ENCODE results near the gene SCFD2.

DNA sequence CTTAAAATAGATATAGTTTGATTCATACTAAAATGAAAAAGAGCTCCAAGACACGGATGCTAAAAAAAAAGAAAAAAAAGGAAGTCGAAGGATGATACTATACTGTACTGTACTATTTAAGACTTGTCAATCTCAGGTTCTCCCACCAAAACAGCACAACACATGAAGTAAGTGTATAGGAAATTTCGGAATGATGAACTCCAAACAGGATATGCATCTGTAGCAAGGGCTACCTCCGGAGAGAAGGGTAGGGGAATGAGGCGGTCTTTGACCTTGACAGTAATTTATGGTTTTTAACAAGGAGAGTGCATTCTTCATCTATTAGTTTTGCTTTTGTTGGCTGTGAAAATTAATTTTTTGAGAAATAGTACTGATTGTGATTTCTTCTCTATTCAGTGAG, 11.0 kb upstream of the SCFD2 start:
- TF ChIP-seq GABPB1 (CRISPR knock-in tag; IDR thresholded peaks at IDR 0.05) (no peak), SP1 (CRISPR knock-in tag; conservative IDR thresholded peaks at IDR 0.05) (no peak), ZNF416 (CRISPR knock-in tag; IDR thresholded peaks at IDR 0.05) (no peak), SMAD3 (CRISPR knock-in tag; IDR thresholded peaks at IDR 0.05; ENCODE audit: borderline replicate concordance) (no peak), CREM (CRISPR knock-in tag; IDR thresholded peaks at IDR 0.05) (no peak), NR2C2 (CRISPR knock-in tag; IDR thresholded peaks at IDR 0.05) (no peak), PRRX2 (CRISPR knock-in tag; IDR thresholded peaks at IDR 0.05) (no peak)
- TF ChIP-seq, protein P1, sequence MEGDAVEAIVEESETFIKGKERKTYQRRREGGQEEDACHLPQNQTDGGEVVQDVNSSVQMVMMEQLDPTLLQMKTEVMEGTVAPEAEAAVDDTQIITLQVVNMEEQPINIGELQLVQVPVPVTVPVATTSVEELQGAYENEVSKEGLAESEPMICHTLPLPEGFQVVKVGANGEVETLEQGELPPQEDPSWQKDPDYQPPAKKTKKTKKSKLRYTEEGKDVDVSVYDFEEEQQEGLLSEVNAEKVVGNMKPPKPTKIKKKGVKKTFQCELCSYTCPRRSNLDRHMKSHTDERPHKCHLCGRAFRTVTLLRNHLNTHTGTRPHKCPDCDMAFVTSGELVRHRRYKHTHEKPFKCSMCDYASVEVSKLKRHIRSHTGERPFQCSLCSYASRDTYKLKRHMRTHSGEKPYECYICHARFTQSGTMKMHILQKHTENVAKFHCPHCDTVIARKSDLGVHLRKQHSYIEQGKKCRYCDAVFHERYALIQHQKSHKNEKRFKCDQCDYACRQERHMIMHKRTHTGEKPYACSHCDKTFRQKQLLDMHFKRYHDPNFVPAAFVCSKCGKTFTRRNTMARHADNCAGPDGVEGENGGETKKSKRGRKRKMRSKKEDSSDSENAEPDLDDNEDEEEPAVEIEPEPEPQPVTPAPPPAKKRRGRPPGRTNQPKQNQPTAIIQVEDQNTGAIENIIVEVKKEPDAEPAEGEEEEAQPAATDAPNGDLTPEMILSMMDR (IDR thresholded peaks at IDR 0.05), result no peak
- TF ChIP-seq, protein P2, sequence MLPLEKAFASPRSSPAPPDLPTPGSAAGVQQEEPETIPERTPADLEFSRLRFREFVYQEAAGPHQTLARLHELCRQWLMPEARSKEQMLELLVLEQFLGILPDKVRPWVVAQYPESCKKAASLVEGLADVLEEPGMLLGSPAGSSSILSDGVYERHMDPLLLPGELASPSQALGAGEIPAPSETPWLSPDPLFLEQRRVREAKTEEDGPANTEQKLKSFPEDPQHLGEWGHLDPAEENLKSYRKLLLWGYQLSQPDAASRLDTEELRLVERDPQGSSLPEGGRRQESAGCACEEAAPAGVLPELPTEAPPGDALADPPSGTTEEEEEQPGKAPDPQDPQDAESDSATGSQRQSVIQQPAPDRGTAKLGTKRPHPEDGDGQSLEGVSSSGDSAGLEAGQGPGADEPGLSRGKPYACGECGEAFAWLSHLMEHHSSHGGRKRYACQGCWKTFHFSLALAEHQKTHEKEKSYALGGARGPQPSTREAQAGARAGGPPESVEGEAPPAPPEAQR (CRISPR knock-in tag; IDR thresholded peaks at IDR 0.05), result no peak
- TF ChIP-seq, protein P3, sequence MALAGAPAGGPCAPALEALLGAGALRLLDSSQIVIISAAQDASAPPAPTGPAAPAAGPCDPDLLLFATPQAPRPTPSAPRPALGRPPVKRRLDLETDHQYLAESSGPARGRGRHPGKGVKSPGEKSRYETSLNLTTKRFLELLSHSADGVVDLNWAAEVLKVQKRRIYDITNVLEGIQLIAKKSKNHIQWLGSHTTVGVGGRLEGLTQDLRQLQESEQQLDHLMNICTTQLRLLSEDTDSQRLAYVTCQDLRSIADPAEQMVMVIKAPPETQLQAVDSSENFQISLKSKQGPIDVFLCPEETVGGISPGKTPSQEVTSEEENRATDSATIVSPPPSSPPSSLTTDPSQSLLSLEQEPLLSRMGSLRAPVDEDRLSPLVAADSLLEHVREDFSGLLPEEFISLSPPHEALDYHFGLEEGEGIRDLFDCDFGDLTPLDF (CRISPR knock-in tag; IDR thresholded peaks at IDR 0.05), result no peak
- TF ChIP-seq, protein P4, sequence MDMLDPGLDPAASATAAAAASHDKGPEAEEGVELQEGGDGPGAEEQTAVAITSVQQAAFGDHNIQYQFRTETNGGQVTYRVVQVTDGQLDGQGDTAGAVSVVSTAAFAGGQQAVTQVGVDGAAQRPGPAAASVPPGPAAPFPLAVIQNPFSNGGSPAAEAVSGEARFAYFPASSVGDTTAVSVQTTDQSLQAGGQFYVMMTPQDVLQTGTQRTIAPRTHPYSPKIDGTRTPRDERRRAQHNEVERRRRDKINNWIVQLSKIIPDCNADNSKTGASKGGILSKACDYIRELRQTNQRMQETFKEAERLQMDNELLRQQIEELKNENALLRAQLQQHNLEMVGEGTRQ (CRISPR knock-in tag; IDR thresholded peaks at IDR 0.05), result no peak
- TF ChIP-seq, protein P5, sequence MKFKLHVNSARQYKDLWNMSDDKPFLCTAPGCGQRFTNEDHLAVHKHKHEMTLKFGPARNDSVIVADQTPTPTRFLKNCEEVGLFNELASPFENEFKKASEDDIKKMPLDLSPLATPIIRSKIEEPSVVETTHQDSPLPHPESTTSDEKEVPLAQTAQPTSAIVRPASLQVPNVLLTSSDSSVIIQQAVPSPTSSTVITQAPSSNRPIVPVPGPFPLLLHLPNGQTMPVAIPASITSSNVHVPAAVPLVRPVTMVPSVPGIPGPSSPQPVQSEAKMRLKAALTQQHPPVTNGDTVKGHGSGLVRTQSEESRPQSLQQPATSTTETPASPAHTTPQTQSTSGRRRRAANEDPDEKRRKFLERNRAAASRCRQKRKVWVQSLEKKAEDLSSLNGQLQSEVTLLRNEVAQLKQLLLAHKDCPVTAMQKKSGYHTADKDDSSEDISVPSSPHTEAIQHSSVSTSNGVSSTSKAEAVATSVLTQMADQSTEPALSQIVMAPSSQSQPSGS (CRISPR knock-in tag; IDR thresholded peaks at IDR 0.05; ENCODE audit: borderline replicate concordance, low read depth), result no peak
- TF ChIP-seq, protein P6, sequence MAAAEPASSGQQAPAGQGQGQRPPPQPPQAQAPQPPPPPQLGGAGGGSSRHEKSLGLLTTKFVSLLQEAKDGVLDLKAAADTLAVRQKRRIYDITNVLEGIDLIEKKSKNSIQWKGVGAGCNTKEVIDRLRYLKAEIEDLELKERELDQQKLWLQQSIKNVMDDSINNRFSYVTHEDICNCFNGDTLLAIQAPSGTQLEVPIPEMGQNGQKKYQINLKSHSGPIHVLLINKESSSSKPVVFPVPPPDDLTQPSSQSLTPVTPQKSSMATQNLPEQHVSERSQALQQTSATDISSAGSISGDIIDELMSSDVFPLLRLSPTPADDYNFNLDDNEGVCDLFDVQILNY (CRISPR knock-in tag; IDR thresholded peaks at IDR 0.05), result no peak

Measured in WTC11 (cell line).